ENCODE data around the gene RBM26.

Gene RBM26

DNA sequence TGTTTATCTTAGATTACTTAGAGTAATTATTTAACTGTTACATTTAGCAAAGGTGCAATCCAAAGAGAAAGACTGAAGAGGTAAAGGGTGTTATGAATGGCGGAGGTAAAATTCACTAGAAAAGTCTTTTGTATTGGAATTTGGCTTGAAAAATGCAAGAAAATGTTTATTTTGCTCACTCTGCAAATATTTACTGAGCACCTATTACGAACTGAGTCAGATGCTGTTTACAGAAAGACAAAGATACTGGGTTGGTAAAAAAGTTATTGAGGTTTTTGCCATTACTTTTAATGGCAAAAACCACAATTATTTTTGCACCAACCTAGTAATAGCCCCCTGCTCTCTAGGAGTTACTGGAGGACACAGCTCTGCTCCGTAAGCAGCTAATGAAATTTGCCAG lies 135.2 kb downstream of the RBM26 start:
- Histone ChIP-seq H3K27me3 (peaks cover 4% of the 10 kb centered on the region; the same call in 1 of the 2 replicates), H3K9me3 (0 out of 2 replicates have a peak, but pooled peaks cover 2% of the 10 kb centered on the region), H3K36me3 (no peaks in the 10 kb centered on the region), H3K4me3 (ENCODE audit: low read depth, low read length) (no peak overlapping the region), H3K4me1 (no peaks in the 10 kb centered on the region)
- DNase-seq: no peak
- TF ChIP-seq, protein P1, sequence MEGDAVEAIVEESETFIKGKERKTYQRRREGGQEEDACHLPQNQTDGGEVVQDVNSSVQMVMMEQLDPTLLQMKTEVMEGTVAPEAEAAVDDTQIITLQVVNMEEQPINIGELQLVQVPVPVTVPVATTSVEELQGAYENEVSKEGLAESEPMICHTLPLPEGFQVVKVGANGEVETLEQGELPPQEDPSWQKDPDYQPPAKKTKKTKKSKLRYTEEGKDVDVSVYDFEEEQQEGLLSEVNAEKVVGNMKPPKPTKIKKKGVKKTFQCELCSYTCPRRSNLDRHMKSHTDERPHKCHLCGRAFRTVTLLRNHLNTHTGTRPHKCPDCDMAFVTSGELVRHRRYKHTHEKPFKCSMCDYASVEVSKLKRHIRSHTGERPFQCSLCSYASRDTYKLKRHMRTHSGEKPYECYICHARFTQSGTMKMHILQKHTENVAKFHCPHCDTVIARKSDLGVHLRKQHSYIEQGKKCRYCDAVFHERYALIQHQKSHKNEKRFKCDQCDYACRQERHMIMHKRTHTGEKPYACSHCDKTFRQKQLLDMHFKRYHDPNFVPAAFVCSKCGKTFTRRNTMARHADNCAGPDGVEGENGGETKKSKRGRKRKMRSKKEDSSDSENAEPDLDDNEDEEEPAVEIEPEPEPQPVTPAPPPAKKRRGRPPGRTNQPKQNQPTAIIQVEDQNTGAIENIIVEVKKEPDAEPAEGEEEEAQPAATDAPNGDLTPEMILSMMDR (IDR thresholded peaks at IDR 0.05; ENCODE audit: low read depth, low read length): no peak

Measured in BE2C (cell line).